ENCODE data around the gene PDLIM3. TPM values are rescaled to one million over a fixed set of nuclear protein-coding genes. Genes with fewer than 3 reads are reported as not detected.
A peak's percentile ranks its signal among the peaks of the same experiment; 100 is the strongest.
"Not testable (repeated sequence)": the region's sequence is repeated elsewhere in the genome, so short reads cannot be mapped to it uniquely, and the experiment has no call there.

Gene PDLIM3
- total and polyA plus RNA-seq, 2 experiments from 2014 or later: 10.0 to 29.3 TPM

GRCh38 chr4:185512516-185512915, 22.8 kb downstream of the PDLIM3 start:
- Histone ChIP-seq H3K4me1 (ENCODE audit: insufficient read depth) (no peaks in the 10 kb centered on the region), H3K27me3 (no peaks in the 10 kb centered on the region), H4K20me1 (ENCODE audit: insufficient read depth, poor library complexity, severe bottlenecking) (no peaks in the 10 kb centered on the region), H3K27ac (no peak overlapping the region), H3K79me2 (no peaks in the 10 kb centered on the region), H3K9me2 (replicated peaks; ENCODE audit: insufficient read depth) (no peaks in the 10 kb centered on the region), H3K4me2 (no peak overlapping the region), H3K4me3 (no peak overlapping the region), H3K36me3 (replicated peaks; ENCODE audit: insufficient read depth, low read depth) (no peaks in the 10 kb centered on the region), H3K9me3 (ENCODE audit: low read depth) (no peaks in the 10 kb centered on the region), H2AFZ (no peak overlapping the region)
- TF ChIP-seq CTCF (IDR thresholded peaks at IDR 0.05; ENCODE audit: poor library complexity) (no peak), EZH2phosphoT487 (IDR thresholded peaks at IDR 0.05; ENCODE audit: low read depth, severe bottlenecking, unreplicated experiment) (no peak), EZH2 (IDR thresholded peaks at IDR 0.05; ENCODE audit: borderline replicate concordance) (no peak)
- 84% methylated on average over 3 of the region's 3 CpGs for WGBS (ENCODE audit: low lambda C conversion rate, missing lambda C conversion rate)
- no peak for DNase-seq (ENCODE audit: low spot score)

- not testable (repeated sequence) for H3K4me1 ChIP-seq (ENCODE audit: insufficient read depth); H4K20me1 ChIP-seq (ENCODE audit: insufficient read depth, poor library complexity, severe bottlenecking); H3K4me3 ChIP-seq; H3K36me3 ChIP-seq (replicated peaks; ENCODE audit: insufficient read depth, low read depth); H2AFZ ChIP-seq; H3K79me2 ChIP-seq; H3K27me3 ChIP-seq; DNase-seq (ENCODE audit: low spot score); H3K9me3 ChIP-seq (ENCODE audit: low read depth); H3K4me2 ChIP-seq; H3K27ac ChIP-seq; H3K9me2 ChIP-seq (replicated peaks; ENCODE audit: insufficient read depth)
- 93% methylated on average over 2 of the region's 2 CpGs for WGBS (ENCODE audit: low lambda C conversion rate, missing lambda C conversion rate)
These were observed 24.1 kb downstream of the PDLIM3 start for GRCh38 chr4:185511243-185511642.

GRCh38 chr4:185510806-185511205, 24.5 kb downstream of the PDLIM3 start:
- Histone ChIP-seq H3K4me2 (no peak overlapping the region), H3K9me3 (ENCODE audit: low read depth) (no peaks in the 10 kb centered on the region), H3K9me2 (replicated peaks; ENCODE audit: insufficient read depth) (no peaks in the 10 kb centered on the region), H4K20me1 (ENCODE audit: insufficient read depth, poor library complexity, severe bottlenecking) (no peaks in the 10 kb centered on the region), H3K4me1 (ENCODE audit: insufficient read depth) (no peaks in the 10 kb centered on the region), H2AFZ (no peak overlapping the region), H3K4me3 (no peak overlapping the region), H3K36me3 (replicated peaks; ENCODE audit: insufficient read depth, low read depth) (no peaks in the 10 kb centered on the region), H3K79me2 (no peaks in the 10 kb centered on the region), H3K27ac (no peak overlapping the region), H3K27me3 (no peaks in the 10 kb centered on the region)
- no peak for DNase-seq (ENCODE audit: low spot score)
- TF ChIP-seq EZH2phosphoT487 (IDR thresholded peaks at IDR 0.05; ENCODE audit: low read depth, severe bottlenecking, unreplicated experiment) (no peak), CTCF (IDR thresholded peaks at IDR 0.05; ENCODE audit: poor library complexity) (no peak), EZH2 (IDR thresholded peaks at IDR 0.05; ENCODE audit: borderline replicate concordance) (no peak)
- WGBS (ENCODE audit: low lambda C conversion rate, missing lambda C conversion rate): 81% methylated on average over 5 of the region's 5 CpGs

- peak; percentile 22 for DNase-seq (ENCODE audit: low spot score)
- H3K4me2 ChIP-seq: no peak overlapping the region
These were observed 27.1 kb downstream of the PDLIM3 start for GRCh38 chr4:185508181-185508580.

More at GRCh38 chr4:185508181-185508580, 27.1 kb downstream of the PDLIM3 start:
- Histone ChIP-seq H3K9me2 (replicated peaks; ENCODE audit: insufficient read depth) (no peaks in the 10 kb centered on the region), H3K4me1 (ENCODE audit: insufficient read depth) (no peaks in the 10 kb centered on the region), H3K27me3 (no peaks in the 10 kb centered on the region), H3K4me3 (no peak overlapping the region), H3K9me3 (ENCODE audit: low read depth) (no peaks in the 10 kb centered on the region), H2AFZ (no peak overlapping the region), H3K79me2 (no peaks in the 10 kb centered on the region), H4K20me1 (ENCODE audit: insufficient read depth, poor library complexity, severe bottlenecking) (no peaks in the 10 kb centered on the region), H3K27ac (no peak overlapping the region), H3K36me3 (replicated peaks; ENCODE audit: insufficient read depth, low read depth) (no peaks in the 10 kb centered on the region)
- 46% methylated on average over 4 of the region's 4 CpGs for WGBS (ENCODE audit: low lambda C conversion rate, missing lambda C conversion rate)
- TF ChIP-seq EZH2 (IDR thresholded peaks at IDR 0.05; ENCODE audit: borderline replicate concordance) (no peak), CTCF (IDR thresholded peaks at IDR 0.05; ENCODE audit: poor library complexity) (no peak), EZH2phosphoT487 (IDR thresholded peaks at IDR 0.05; ENCODE audit: low read depth, severe bottlenecking, unreplicated experiment) (no peak)

Measured in hepatocyte (in vitro differentiated cells).